ENCODE data around the gene RNF180.

DNA sequence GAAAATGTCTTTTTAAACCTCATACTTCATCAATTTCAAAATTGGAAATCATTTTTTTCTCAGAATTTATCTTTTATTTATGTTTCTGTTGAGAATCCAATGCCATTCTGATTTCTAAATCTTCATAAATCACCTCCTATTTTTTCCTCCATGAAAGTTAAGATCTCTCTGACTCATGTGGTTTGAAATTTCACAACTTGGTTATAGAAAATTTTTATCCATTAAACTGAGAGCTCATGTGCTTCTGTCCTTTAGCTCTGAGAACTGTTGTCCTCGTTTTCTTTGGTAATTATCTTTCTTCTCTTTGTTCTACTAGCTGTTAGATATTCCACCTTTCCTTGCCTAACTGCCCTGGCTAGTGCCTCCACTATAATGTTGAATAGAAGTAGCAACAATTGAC, 1.5 kb upstream of the RNF180 start:
- TF ChIP-seq POLR2AphosphoS5 (IDR thresholded peaks at IDR 0.05; ENCODE audit: borderline replicate concordance, low read depth, low read length) (no peak), EZH2 (IDR thresholded peaks at IDR 0.05) (no peak), FOXP2 (optimal IDR thresholded peaks at IDR 0.05; ENCODE audit: control extremely low read depth, extremely low read length, insufficient read depth) (no peak)
